Testis (tissue), 2 donors: ENCODE results near the gene HRAS.

Experiments
- POLR2A ChIP-seq: fragments of 450-650 bp; IDR thresholded peaks from one replicate; pipeline ENCODE4 v1.6.1; 2017; ENCODE audit warnings: antibody characterized with exemption, mild to moderate bottlenecking, moderate library complexity
- TF ChIP-seq, protein P1 (sequence below), 3 experiments: fragments of 450-650 bp in 2 of 3; fragments of 200-600 bp in 1 of 3; sonication (generic) in 1 of 3; IDR thresholded peaks; one replicate each; pipeline ENCODE4 v1.5.1; 2016 to 2019; ENCODE audit warnings: antibody characterized with exemption in 3 of 3, mild to moderate bottlenecking in 2 of 3, moderate library complexity in 1 of 3

DNA sequence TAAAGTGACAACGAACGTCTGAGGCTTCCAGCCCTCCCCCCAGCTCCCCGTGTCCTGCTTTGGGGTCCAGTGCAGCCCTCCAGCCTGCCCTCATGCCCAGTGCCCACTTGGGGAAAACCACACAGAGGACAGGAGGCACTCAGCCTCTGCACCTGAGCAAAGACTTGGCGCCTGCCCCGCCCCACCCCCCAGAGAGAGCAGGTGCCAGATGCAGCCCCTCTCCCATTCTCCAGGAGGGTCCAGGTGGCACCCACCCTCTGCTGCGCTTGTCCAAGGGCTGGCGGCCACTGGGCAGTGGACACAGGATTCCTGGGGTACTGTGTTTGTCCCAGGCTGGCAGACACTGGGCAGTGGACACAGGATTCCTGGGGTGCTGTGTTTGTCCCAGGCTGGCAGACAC is 44.0 kb downstream of the HRAS start:
- TF ChIP-seq, protein P1, sequence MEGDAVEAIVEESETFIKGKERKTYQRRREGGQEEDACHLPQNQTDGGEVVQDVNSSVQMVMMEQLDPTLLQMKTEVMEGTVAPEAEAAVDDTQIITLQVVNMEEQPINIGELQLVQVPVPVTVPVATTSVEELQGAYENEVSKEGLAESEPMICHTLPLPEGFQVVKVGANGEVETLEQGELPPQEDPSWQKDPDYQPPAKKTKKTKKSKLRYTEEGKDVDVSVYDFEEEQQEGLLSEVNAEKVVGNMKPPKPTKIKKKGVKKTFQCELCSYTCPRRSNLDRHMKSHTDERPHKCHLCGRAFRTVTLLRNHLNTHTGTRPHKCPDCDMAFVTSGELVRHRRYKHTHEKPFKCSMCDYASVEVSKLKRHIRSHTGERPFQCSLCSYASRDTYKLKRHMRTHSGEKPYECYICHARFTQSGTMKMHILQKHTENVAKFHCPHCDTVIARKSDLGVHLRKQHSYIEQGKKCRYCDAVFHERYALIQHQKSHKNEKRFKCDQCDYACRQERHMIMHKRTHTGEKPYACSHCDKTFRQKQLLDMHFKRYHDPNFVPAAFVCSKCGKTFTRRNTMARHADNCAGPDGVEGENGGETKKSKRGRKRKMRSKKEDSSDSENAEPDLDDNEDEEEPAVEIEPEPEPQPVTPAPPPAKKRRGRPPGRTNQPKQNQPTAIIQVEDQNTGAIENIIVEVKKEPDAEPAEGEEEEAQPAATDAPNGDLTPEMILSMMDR (IDR thresholded peaks at IDR 0.05) = no peak
- TF ChIP-seq POLR2A = no peak
